Panc1 (cell line): ENCODE data around the gene RPP25. TPM values are rescaled to one million over a fixed set of nuclear protein-coding genes. Genes with fewer than 3 reads are reported as not detected.
"Not testable (repeated sequence)": the region's sequence is repeated elsewhere in the genome, so short reads cannot be mapped to it uniquely, and the experiment has no call there.

ENCODE experiments used
- ATAC-seq: fragments of 200-7000 bp; cut with Tn5 transposase; 2 replicates; pipeline ENCODE4 v1.9.1; 2020; ENCODE audit warnings: mild to moderate bottlenecking, moderate library complexity
- BruUV-seq: library from RNA; stranded (reverse); fragments of 400-500 nt; replicated peaks from 2 replicates; lab custom pipeline; 2021; lab: Mats Ljungman, UMichigan
- CTCF ChIA-PET: fragments of 300-600 bp; sonication (Branson Sonifier 250); formaldehyde crosslinking; loops from one replicate; lab custom pipeline; 2022; ENCODE audit warnings: antibody characterized with exemption; lab: Charles Lee
- POLR2A ChIA-PET: fragments of 300-600 bp; sonication (Branson Sonifier 250); formaldehyde crosslinking; loops from one replicate; lab custom pipeline; 2022; ENCODE audit warnings: antibody characterized with exemption; lab: Charles Lee
- DNase-seq: peaks from one replicate; pipeline ENCODE4 v3.0.0-alpha.2; 2010; ENCODE audit warnings: low read depth, low spot score
- H3K27ac ChIP-seq: 2 replicates; pipeline ENCODE4 v1.5.1; 2011; ENCODE audit warnings: mild to moderate bottlenecking, low read length, inconsistent platforms
- H3K27me3 ChIP-seq: fragments of 200-500 bp; sonication (Bioruptor generic); 2 replicates; pipeline ENCODE4 v1.6.0; 2014; ENCODE audit warnings: low read length, inconsistent platforms; ENCODE audit not compliant: control insufficient read depth, insufficient read depth
- H3K36me3 ChIP-seq: fragments of 200-500 bp; sonication (Bioruptor generic); 2 replicates; pipeline ENCODE4 v1.5.1; 2014; ENCODE audit warnings: inconsistent platforms, mild to moderate bottlenecking, low read length, moderate library complexity; ENCODE audit not compliant: control insufficient read depth, insufficient read depth
- H3K4me1 ChIP-seq: 2 replicates; pipeline ENCODE4 v1.5.1; 2011; ENCODE audit warnings: inconsistent platforms, mild to moderate bottlenecking, low read length, moderate library complexity; ENCODE audit not compliant: control insufficient read depth, insufficient read depth
- H3K4me3 ChIP-seq, 2 experiments: 2 replicates each; pipeline ENCODE4 v1.5.1; 2011 to 2012; ENCODE audit warnings: low read depth in 2 of 2, low read length in 2 of 2, mild to moderate bottlenecking in 2 of 2, inconsistent platforms in 1 of 2, moderate library complexity in 1 of 2
- H3K9me3 ChIP-seq: fragments of 200-500 bp; sonication (Bioruptor generic); 2 replicates; pipeline ENCODE4 v1.5.1; 2014; ENCODE audit warnings: low read depth, mild to moderate bottlenecking, inconsistent platforms, low read length, moderate library complexity; ENCODE audit not compliant: control insufficient read depth, insufficient read depth
- CTCF ChIP-seq: fragments of 450-650 bp; IDR thresholded peaks from 2 replicates; pipeline ENCODE4 v1.5.1; 2017; ENCODE audit warnings: mild to moderate bottlenecking
- POLR2AphosphoS5 ChIP-seq: IDR thresholded peaks from 2 replicates; pipeline ENCODE4 v1.6.1; 2012; ENCODE audit warnings: mild to moderate bottlenecking, low read depth, low read length, moderate library complexity
- REST ChIP-seq, 2 experiments: IDR thresholded peaks; 2 replicates each; pipeline ENCODE4 v1.6.1; 2011 to 2012; ENCODE audit warnings: low read depth in 2 of 2, control low read depth in 1 of 2, low read length in 1 of 2, mild to moderate bottlenecking in 1 of 2, moderate library complexity in 1 of 2; ENCODE audit not compliant: insufficient read depth in 1 of 2
- SIN3A ChIP-seq: IDR thresholded peaks from 2 replicates; pipeline ENCODE4 v1.6.1; 2012; ENCODE audit warnings: low read depth, mild to moderate bottlenecking, low read length, moderate library complexity, borderline replicate concordance; ENCODE audit not compliant: insufficient read depth
- TCF7L2 ChIP-seq: IDR thresholded peaks from 2 replicates; pipeline ENCODE4 v1.6.1; 2011; ENCODE audit warnings: mild to moderate bottlenecking, low read depth, low read length, inconsistent platforms
- in situ Hi-C: cut with HindIII; loops from 2 replicates; pipeline ENCODE4 v1.10.0; 2016; ENCODE audit warnings: low sequenced_read_pairs, low pct_unique_long_range_greater_than_20kb
- intact Hi-C: fragments of 100-400 bp; cut with micrococcal nuclease; formaldehyde crosslinking; loops from one replicate; pipeline ENCODE4 v1.10.0; 2022; ENCODE audit not compliant: unreplicated experiment
- total RNA-seq: library from RNA; stranded (reverse); gene quantifications from one replicate; pipeline ENCODE4 v1.2.1, GENCODE V29; 2021; ENCODE audit not compliant: unreplicated experiment

The RPP25 gene
- total RNA-seq, 1 experiment from 2014 or later, result 40.1 TPM

- TF ChIP-seq POLR2AphosphoS5 (no peak), SIN3A (no peak), CTCF (no peak), REST (IDR thresholded peaks at IDR 0.05; ENCODE audit: insufficient read depth in 1 of 2, low read depth in 2 of 2, low read length in 1 of 2) (no peak), TCF7L2 (no peak)
- H3K27me3 ChIP-seq, result no peaks in the 10 kb centered on the region
- no TSS peak for BruUV-seq
- no peak for DNase-seq
- intact Hi-C loops (no loop called here), in situ Hi-C loops (no loop called here)
- ATAC-seq, result no peak
- H3K4me3 ChIP-seq, result peak overlapping the region; percentile 87 to 94
- H3K9me3 ChIP-seq, result no peaks in the 10 kb centered on the region
- POLR2A ChIA-PET, result interaction anchor here (0.6 kb wide), 1 partner anchor 278 kb away, joined by 3 read pairs; no protein-coding TSS in a partner anchor
- H3K36me3 ChIP-seq, result 0 out of 2 replicates have a peak, but pooled peaks cover 2% of the 10 kb centered on the region
- H3K27ac ChIP-seq, result peak overlapping the region; percentile 93
- CTCF ChIA-PET, result no interaction called here
- peaks cover 8% of the 10 kb centered on the region; the same call in 1 of the 2 replicates for H3K4me1 ChIP-seq
Measured at GRCh38 chr15:74937272-74937589, 19.3 kb downstream of the RPP25 start.

- intact Hi-C loops, POLR2A ChIA-PET: not testable (repeated sequence)
Measured at GRCh38 chr15:74935193-74935592, 21.4 kb downstream of the RPP25 start.

GRCh38 chr15:74933573-74933972 is 23.0 kb downstream of the RPP25 start:
- H3K4me3 ChIP-seq, result no peak overlapping the region
- ATAC-seq (no peak), DNase-seq (no peak)
- POLR2A ChIA-PET, result no interaction called here
- TF ChIP-seq TCF7L2 (no peak), POLR2AphosphoS5 (no peak), REST (IDR thresholded peaks at IDR 0.05; ENCODE audit: insufficient read depth in 1 of 2, low read depth in 2 of 2, low read length in 1 of 2) (no peak), SIN3A (no peak), CTCF (no peak)
- BruUV-seq, result no TSS peak
- no peak overlapping the region for H3K27ac ChIP-seq
- no peaks in the 10 kb centered on the region for H3K9me3 ChIP-seq
- H3K36me3 ChIP-seq, result peaks cover 11% of the 10 kb centered on the region
- H3K27me3 ChIP-seq, result no peaks in the 10 kb centered on the region
- CTCF ChIA-PET, result interaction anchor here (0.6 to 0.7 kb wide), 2 partner anchors 17 to 222 kb away, joined by 4 to 5 read pairs; no protein-coding TSS in a partner anchor
- intact Hi-C loops (no loop called here), in situ Hi-C loops (no loop called here)
- H3K4me1 ChIP-seq, result peaks cover 8% of the 10 kb centered on the region; the same call in 1 of the 2 replicates

More at GRCh38 chr15:74935193-74935592, 21.4 kb downstream of the RPP25 start:
- H3K27ac ChIP-seq, H3K36me3 ChIP-seq, H3K27me3 ChIP-seq, DNase-seq, H3K4me3 ChIP-seq, in situ Hi-C loops, H3K9me3 ChIP-seq, H3K4me1 ChIP-seq, BruUV-seq, CTCF ChIA-PET, ATAC-seq: not testable (repeated sequence)
